OCI-LY3 (cell line): ENCODE measurements around the gene PNRC2.

Experiments
- CTCF ChIP-seq: fragments of 200-600, 300-600 bp; sonication (generic); IDR thresholded peaks from 2 replicates; pipeline ENCODE4 v1.5.1; 2014; ENCODE audit warnings: antibody characterized with exemption, low read length, low read depth
- EZH2phosphoT487 ChIP-seq: fragments of 200-600 bp; shearing (Covaris generic); IDR thresholded peaks from 2 replicates; pipeline ENCODE4 v1.6.1; 2018; ENCODE audit warnings: antibody characterized with exemption, mixed run types, low read depth

- TF ChIP-seq CTCF (no peak), EZH2phosphoT487 (no peak)
These were observed 47.7 kb upstream of the PNRC2 start for GRCh38 chr1:23911921-23912320.
